GM21825 (cell line): ENCODE results near the gene SLC25A38.

Source experiments
- ATAC-seq: cut with Tn5 transposase; IDR thresholded peaks from one replicate; pipeline ENCODE4 v1.9.1; 2021; ENCODE audit warnings: mild to moderate bottlenecking, moderate library complexity; ENCODE audit not compliant: unreplicated experiment

SLC25A38 gene

GRCh38 chr3:39376959-39377634 is 6.1 kb upstream of the SLC25A38 start:
- no peak for ATAC-seq

- peak; percentile 70 for ATAC-seq
Observed at GRCh38 chr3:39378088-39378487, 5.1 kb upstream of the SLC25A38 start.

- no peak for ATAC-seq
Observed at GRCh38 chr3:39378957-39379777, 4.0 kb upstream of the SLC25A38 start.

- no peak for ATAC-seq
Observed at GRCh38 chr3:39379778-39380155, 3.4 kb upstream of the SLC25A38 start.

GRCh38 chr3:39381432-39381831 is 1.7 kb upstream of the SLC25A38 start:
- ATAC-seq: no peak

- ATAC-seq: peak; percentile 76
Observed at GRCh38 chr3:39383881-39384664, 903 bp downstream of the SLC25A38 start.

- ATAC-seq: no peak
Observed at GRCh38 chr3:39384665-39385000, 1.5 kb downstream of the SLC25A38 start.

- no peak for ATAC-seq
Observed at GRCh38 chr3:39385456-39386090, 2.4 kb downstream of the SLC25A38 start.

- no peak for ATAC-seq
Observed at GRCh38 chr3:39386318-39386717, 3.1 kb downstream of the SLC25A38 start.

- no peak for ATAC-seq
Observed at GRCh38 chr3:39387411-39387975, 4.3 kb downstream of the SLC25A38 start.

GRCh38 chr3:39388153-39388552 is 5.0 kb downstream of the SLC25A38 start:
- no peak for ATAC-seq

- peak; percentile 75 for ATAC-seq
Observed at GRCh38 chr3:39388741-39389248, 5.6 kb downstream of the SLC25A38 start.

- ATAC-seq: no peak
Observed at GRCh38 chr3:39390181-39390580, 7.0 kb downstream of the SLC25A38 start.

GRCh38 chr3:39396690-39397089 is 13.5 kb downstream of the SLC25A38 start:
- ATAC-seq: no peak

- ATAC-seq: no peak
Observed at GRCh38 chr3:39398700-39399099, 15.5 kb downstream of the SLC25A38 start.

GRCh38 chr3:39401983-39402382 is 18.8 kb downstream of the SLC25A38 start:
- no peak for ATAC-seq

GRCh38 chr3:39404943-39405686 is 21.9 kb downstream of the SLC25A38 start:
- no peak for ATAC-seq

GRCh38 chr3:39405687-39406367 is 22.7 kb downstream of the SLC25A38 start:
- ATAC-seq: no peak
